ENCODE results near the gene RALGPS1.

- no peak for TF ChIP-seq CTCF (IDR thresholded peaks at IDR 0.05 in 4 of 5, conservative IDR thresholded peaks at IDR 0.05 in 1 of 5)
- TF ChIP-seq POLR2A (IDR thresholded peaks at IDR 0.05): no peak
Observed at GRCh38 chr9:127132375-127132774, 217.8 kb downstream of the RALGPS1 start.

Measured in gastrocnemius medialis (tissue), 4 donors.